HepG2 (cell line): ENCODE data around the gene NRIP2. TPM values are rescaled to one million over a fixed set of nuclear protein-coding genes. Genes with fewer than 3 reads are reported as not detected.

Experiments
- CTCF ChIP-seq: sonication (generic); formaldehyde crosslinking; IDR thresholded peaks from 2 replicates; pipeline ENCODE4 v1.5.0; 2020; ENCODE audit warnings: mild to moderate bottlenecking, missing genetic modification reagents, moderate library complexity
- GRHL1 ChIP-seq: sonication (generic); formaldehyde crosslinking; conservative IDR thresholded peaks from 2 replicates; pipeline ENCODE4 v1.8.0; 2022; ENCODE audit warnings: missing genetic modification reagents
- HMGXB4 ChIP-seq, 2 experiments: sonication (generic) in 1 of 2; formaldehyde crosslinking in 1 of 2; IDR thresholded peaks; 2 replicates each; pipeline versions ENCODE4 v1.4.0 to v1.6.1; 2018 to 2020; ENCODE audit warnings: missing genetic modification reagents in 2 of 2, borderline replicate concordance in 1 of 2, low read depth in 1 of 2, mild to moderate bottlenecking in 1 of 2, missing biosample characterization in 1 of 2
- RNF2 ChIP-seq: fragments of 450-650 bp; conservative IDR thresholded peaks from 2 replicates; pipeline ENCODE4 v1.6.1; 2016; ENCODE audit warnings: low read depth
- SNAPC5 ChIP-seq: sonication (generic); formaldehyde crosslinking; IDR thresholded peaks from 2 replicates; pipeline ENCODE4 v1.8.1; 2023; ENCODE audit warnings: mild to moderate bottlenecking, missing genetic modification reagents, borderline replicate concordance
- SP4 ChIP-seq: sonication (generic); formaldehyde crosslinking; IDR thresholded peaks from 2 replicates; pipeline ENCODE4 v1.8.1; 2023; ENCODE audit warnings: mild to moderate bottlenecking, missing genetic modification reagents
- ZBTB40 ChIP-seq, 2 experiments: fragments of 450-650 bp in 1 of 2; sonication (generic) in 1 of 2; formaldehyde crosslinking in 1 of 2; IDR thresholded peaks; 2 replicates each; pipeline versions ENCODE4 v1.6.1 to v1.8.0; 2016 to 2022; ENCODE audit warnings: antibody characterized with exemption in 1 of 2, mild to moderate bottlenecking in 1 of 2, missing genetic modification reagents in 1 of 2
- ZNF670 ChIP-seq: sonication (generic); formaldehyde crosslinking; IDR thresholded peaks from 2 replicates; pipeline ENCODE4 v1.8.0; 2022; ENCODE audit warnings: mild to moderate bottlenecking, missing genetic modification reagents, borderline replicate concordance
- ZNF770 ChIP-seq: sonication (generic); formaldehyde crosslinking; IDR thresholded peaks from 2 replicates; pipeline ENCODE4 v1.5.0; 2020; ENCODE audit warnings: mild to moderate bottlenecking, missing genetic modification reagents
- polyA plus RNA-seq, 8 experiments: library from polyadenylated mRNA; depleted of rRNA in 3 of 8; stranded (reverse) in 7 of 8; unstranded in 1 of 8; fragments of >200 nt; fragmentation: Illumina TruSeq in 4 of 8; extraction: Trizol in 4 of 8; gene quantifications; 2 replicates each; pipeline versions ENCODE4 v1.2.1 to v1.2.3, GENCODE V29; 2011 to 2016; ENCODE audit warnings: low read depth in 4 of 8, missing spikeins in 1 of 8, mixed read lengths in 1 of 8; ENCODE audit not compliant: insufficient read depth in 1 of 8
- total RNA-seq, 5 experiments: library from RNA; depleted of rRNA; stranded (reverse); fragments of >200 nt; fragmentation: Illumina TruSeq; extraction: Trizol; gene quantifications; 2 replicates each; pipeline ENCODE4 v1.2.3, GENCODE V29; 2016; ENCODE audit warnings: low read depth in 1 of 5

Gene NRIP2
- total and polyA plus RNA-seq, 2 of the 13 experiments (the other 11 are each of a cell fraction or from before 2014, with no cell fraction given): not detected

GRCh38 chr12:2783936-2784600 is 50.8 kb downstream of the NRIP2 start (continued):
- no peak for TF ChIP-seq ZNF770
- TF ChIP-seq GRHL1 (CRISPR knock-in tag): no peak
- TF ChIP-seq SNAPC5 (CRISPR knock-in tag): no peak
- TF ChIP-seq CTCF (CRISPR knock-in tag): peak; percentile 89
- TF ChIP-seq SP4 (CRISPR knock-in tag): peak; percentile 45; the same call in 1 of the 2 replicates
- TF ChIP-seq HMGXB4 (CRISPR knock-in tag; IDR thresholded peaks at IDR 0.05; ENCODE audit: borderline replicate concordance in 1 of 2, low read depth in 1 of 2): peak in 1 of 2 experiments; percentile 26; a peak in 1 of 4 replicates
- 0 out of 2 replicates have a peak, but pooled peaks have one; percentile 25 for TF ChIP-seq ZNF670 (CRISPR knock-in tag)
- TF ChIP-seq RNF2: 0 out of 2 replicates have a peak, but pooled peaks have one; percentile 25
- TF ChIP-seq ZBTB40 (IDR thresholded peaks at IDR 0.05): no peak
- peak; percentile 56; the same call in 1 of the 2 replicates for TF ChIP-seq ZBTB40 (CRISPR knock-in tag; IDR thresholded peaks at IDR 0.05)
